ENCODE results near the gene ZNF532.

ZNF532 gene

DNA sequence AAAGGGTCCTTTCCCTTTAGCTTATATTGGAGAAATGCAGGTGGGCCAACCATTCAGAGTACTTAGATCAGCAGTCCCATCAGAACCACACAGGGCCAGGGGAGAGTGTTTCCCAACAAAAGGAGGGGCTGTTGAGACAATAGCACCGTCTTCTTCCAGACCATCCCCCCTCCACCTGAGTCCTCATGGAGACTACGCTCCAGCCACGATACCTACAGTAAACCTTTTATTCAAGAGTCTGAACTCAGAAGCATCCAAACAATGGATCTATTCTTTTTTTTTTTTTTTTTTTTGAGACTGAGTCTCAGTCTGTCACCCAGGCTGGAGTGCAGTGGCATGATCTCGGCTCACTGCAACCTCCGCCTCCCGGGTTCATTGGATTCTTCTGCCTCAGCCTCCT is 25.7 kb upstream of the ZNF532 start:
- TF ChIP-seq GATA3 (IDR thresholded peaks at IDR 0.05; ENCODE audit: low read depth, low read length) (no peak), GATA2 (IDR thresholded peaks at IDR 0.05; ENCODE audit: low read depth, low read length) (no peak)

DNA sequence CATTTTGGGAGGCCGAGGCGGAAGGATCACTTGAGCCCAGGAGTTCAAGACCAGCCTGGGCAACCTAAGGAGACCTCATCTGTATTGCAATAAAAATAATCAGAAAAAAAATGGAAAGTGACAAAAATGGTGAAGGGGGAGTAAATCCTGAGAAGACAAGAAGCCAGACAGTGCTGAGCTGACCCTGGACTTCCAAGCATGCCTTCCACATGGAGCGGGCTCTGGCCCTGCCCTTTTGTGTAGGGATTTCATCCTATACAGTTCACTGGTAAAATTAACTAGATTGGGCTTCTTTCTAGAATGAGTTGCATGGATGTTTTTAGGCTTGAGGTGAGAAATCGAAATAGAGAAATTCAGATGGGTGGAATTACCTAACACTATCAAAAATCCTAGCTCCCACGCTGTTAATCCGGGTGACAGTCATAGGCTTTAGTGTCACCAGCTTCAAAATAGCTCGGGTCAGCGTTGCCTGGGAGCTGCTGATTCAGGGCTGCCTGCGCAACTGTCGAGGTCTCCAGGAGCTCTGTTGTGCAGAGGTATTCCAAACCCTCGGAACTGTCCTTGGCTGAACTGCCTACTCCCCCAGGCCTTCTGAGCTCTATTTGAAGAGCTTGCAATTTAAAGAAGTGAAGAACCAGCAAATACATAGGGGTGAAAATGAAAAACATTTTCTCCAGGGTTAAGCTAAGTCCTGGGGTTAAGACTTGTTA is 21.5 kb upstream of the ZNF532 start:
- TF ChIP-seq GATA3 (IDR thresholded peaks at IDR 0.05; ENCODE audit: low read depth, low read length) (no peak), GATA2 (IDR thresholded peaks at IDR 0.05; ENCODE audit: low read depth, low read length) (no peak)

- TF ChIP-seq GATA2 (IDR thresholded peaks at IDR 0.05; ENCODE audit: low read depth, low read length) (no peak), GATA3 (IDR thresholded peaks at IDR 0.05; ENCODE audit: low read depth, low read length) (no peak)
Measured at GRCh38 chr18:58843688-58844035, 21.0 kb upstream of the ZNF532 start.

- TF ChIP-seq GATA3 (IDR thresholded peaks at IDR 0.05; ENCODE audit: low read depth, low read length) (no peak), GATA2 (IDR thresholded peaks at IDR 0.05; ENCODE audit: low read depth, low read length) (no peak)
Measured at GRCh38 chr18:58844871-58845270, 19.8 kb upstream of the ZNF532 start.

DNA sequence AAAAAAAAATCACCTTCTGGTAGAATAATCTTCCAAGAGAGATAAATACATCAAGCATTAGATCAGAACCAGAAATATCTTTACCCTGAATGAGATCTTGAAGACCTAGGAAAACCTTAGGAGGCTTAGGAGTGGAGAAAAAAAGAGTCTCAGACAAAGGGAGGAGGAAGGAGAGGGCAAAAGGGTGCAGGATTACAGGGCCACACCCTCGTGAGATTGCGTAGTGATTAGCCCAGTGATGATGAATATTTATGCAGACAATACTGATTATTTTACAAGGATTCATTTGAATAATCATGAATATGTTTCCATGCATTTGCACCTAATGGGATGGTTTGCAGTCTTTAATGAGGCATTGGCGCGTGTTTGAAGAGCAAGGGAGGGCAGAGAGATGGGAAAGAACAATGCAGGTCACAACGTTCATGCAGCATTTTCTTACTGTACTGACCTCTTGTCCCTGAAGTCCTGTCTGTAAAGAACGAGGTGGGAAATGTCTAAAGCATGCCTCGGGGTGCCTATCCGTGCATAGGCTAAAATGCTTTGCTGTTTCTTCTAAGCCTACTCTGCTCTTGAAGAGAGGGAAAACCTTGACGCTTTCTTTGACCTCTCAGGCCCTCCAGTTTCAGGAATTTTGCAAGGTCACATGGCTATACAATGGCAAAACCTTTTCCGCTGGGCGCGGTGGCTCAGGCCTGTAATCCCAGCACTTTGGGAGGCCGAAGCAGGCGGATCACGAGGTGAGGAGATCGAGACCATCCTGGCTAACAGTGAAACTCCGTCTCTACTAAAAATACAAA is 18.6 kb upstream of the ZNF532 start:
- TF ChIP-seq GATA2 (IDR thresholded peaks at IDR 0.05; ENCODE audit: low read depth, low read length): no peak
- no peak for TF ChIP-seq GATA3 (IDR thresholded peaks at IDR 0.05; ENCODE audit: low read depth, low read length)

GRCh38 chr18:58847383-58848071 is 17.1 kb upstream of the ZNF532 start:
- TF ChIP-seq GATA3 (IDR thresholded peaks at IDR 0.05; ENCODE audit: low read depth, low read length) (no peak), GATA2 (IDR thresholded peaks at IDR 0.05; ENCODE audit: low read depth, low read length) (no peak)

DNA sequence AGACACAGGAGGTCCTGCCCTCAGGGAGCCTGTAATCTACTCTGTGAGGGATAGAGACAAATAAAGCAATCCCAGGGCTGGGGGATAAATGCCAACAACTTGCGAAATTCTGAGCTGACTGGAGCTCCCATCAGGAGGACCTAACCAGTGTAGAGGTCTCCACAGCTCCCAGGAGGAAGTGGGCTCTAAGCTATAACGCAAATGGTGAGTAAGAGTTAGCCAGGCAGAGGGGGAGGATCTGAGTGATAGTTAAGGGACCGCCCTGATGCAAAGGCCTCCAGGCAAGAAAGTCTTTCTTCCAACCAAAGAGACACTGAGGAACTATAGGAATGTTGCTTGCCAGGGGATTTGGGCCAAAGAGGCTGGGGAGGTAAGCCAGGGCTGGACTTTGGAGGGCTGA is 16.0 kb upstream of the ZNF532 start:
- TF ChIP-seq GATA2 (IDR thresholded peaks at IDR 0.05; ENCODE audit: low read depth, low read length): no peak
- TF ChIP-seq GATA3 (IDR thresholded peaks at IDR 0.05; ENCODE audit: low read depth, low read length): no peak

GRCh38 chr18:58850786-58851469 is 13.7 kb upstream of the ZNF532 start:
- TF ChIP-seq GATA2 (IDR thresholded peaks at IDR 0.05; ENCODE audit: low read depth, low read length) (no peak), GATA3 (IDR thresholded peaks at IDR 0.05; ENCODE audit: low read depth, low read length) (no peak)

DNA sequence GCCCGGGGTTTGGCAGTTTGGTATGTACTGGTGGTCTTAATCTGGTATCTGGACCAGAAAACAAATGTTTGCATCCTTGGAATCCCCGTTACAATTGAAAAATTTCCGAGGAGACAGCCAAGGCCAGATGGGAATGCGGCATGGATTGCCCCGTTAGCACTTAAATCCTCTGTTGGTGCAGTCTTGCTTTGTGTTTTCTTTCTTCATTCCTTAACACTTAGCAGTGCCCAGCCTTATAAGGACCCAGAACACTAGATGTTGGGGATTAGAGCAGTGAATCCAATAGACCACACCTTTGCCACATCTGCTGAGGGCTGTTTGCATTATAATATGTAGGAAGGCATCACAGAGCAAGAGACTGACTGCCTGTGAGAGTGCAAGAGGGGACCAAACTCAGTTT is 12.8 kb upstream of the ZNF532 start:
- TF ChIP-seq GATA3 (IDR thresholded peaks at IDR 0.05; ENCODE audit: low read depth, low read length) (no peak), GATA2 (IDR thresholded peaks at IDR 0.05; ENCODE audit: low read depth, low read length) (no peak)

- no peak for TF ChIP-seq GATA3 (IDR thresholded peaks at IDR 0.05; ENCODE audit: low read depth, low read length)
- TF ChIP-seq GATA2 (IDR thresholded peaks at IDR 0.05; ENCODE audit: low read depth, low read length): no peak
Measured at GRCh38 chr18:58852629-58853028, 12.0 kb upstream of the ZNF532 start.

DNA sequence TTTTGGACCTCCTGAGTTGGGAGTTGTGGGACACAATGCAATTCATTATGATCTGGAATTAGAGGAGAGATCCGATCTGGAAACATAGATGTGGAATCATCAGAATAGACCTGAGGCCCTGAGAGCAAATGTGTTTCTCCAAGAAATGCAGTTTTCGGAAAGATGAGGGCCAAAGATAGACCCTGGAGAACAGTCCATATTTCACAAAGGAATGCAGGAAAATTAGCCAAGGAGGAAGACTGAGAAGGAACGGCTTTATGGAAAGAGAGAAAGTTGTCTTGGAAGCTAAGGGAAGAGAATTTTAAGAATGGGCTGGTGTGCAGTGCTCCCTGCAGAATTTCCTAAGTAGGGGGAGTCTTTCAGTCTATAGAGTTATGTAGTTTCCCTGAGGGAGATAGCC is 11.1 kb upstream of the ZNF532 start:
- no peak for TF ChIP-seq GATA3 (IDR thresholded peaks at IDR 0.05; ENCODE audit: low read depth, low read length)
- TF ChIP-seq GATA2 (IDR thresholded peaks at IDR 0.05; ENCODE audit: low read depth, low read length): no peak

DNA sequence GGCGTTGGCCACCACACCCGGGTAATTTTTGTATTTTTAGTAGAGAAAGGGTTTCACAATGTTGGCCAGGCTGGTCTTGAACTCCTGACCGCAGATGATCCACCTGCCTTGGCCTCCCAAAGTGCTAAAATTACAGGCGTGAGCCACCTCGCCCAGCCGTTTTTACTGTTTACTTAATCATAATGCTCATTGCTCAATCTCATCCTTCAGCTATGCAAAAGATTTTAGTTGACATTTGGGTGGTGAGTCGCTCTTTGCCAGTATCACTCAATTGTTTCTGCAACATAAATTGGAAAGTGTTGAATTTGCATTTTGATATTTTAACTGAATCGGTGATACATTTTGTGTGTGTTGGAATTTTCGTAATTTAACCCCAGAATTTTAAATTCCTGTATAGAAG is 7.8 kb upstream of the ZNF532 start:
- TF ChIP-seq GATA3 (IDR thresholded peaks at IDR 0.05; ENCODE audit: low read depth, low read length) (no peak), GATA2 (IDR thresholded peaks at IDR 0.05; ENCODE audit: low read depth, low read length) (no peak)

DNA sequence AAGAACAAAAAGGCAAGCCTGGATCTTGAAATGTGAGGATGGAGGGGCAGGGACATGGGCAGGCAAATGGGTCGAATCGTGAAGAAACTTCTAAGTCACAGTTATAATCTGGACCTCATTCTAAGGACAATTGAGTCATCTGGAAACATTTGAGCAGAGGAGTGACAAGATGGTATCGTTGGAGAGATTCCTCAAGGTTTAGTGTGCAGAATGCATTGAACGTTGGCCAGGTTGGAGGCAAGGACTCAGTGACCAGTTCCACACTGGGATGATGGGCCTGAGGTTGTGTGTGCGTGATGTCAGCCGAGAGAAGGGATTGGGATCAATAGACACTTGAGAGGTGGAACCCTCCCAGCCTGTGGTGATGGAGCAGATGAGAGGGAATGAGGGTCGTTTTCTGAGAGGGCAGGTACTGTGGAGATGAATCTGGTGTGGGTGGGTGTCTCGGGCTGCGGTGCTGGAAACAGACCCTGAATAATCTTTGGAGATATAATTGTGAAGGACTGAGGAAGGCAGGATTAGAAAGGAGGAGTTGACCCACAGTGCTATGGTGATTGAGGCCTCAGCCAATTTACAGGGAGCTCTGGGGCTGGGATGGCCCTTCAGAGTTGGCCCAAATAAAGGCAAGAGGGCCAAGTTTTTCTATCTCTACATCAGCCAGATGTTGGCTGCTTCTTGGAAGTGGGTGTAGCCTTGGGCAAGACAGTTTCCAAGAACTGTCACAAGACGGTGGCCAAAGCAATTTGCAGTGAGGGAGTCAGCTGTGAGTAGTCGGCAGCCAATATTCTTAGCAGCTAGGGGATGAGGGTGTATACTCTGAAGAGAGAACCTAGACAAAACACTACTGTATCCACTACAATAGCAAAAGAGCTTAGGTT is 5.8 kb upstream of the ZNF532 start:
- no peak for TF ChIP-seq GATA2 (IDR thresholded peaks at IDR 0.05; ENCODE audit: low read depth, low read length)
- no peak for TF ChIP-seq GATA3 (IDR thresholded peaks at IDR 0.05; ENCODE audit: low read depth, low read length)

Measured in SH-SY5Y (cell line).